ENCODE data around the gene RET.

Gene RET

DNA sequence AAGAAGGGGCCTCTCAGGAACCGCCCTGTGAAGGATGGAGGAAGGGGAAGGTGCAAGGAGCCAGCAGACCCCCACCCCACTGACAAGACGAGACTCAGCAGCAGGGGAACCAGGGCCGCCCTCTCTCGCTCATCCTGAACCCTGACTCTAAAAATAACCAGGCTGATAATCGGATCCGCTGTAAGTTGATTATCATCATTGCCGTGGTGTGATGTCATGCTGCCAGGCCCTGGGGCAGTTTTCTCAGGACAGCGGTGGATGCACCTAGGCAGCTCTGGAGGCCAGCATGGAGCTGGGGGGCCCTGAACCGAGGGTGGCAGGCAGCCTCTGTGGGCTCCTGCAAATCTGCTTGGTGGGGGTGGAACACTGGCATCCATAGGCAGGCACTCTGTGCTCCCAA lies 7.9 kb downstream of the RET start:
- no peak for DNase-seq (ENCODE audit: low spot score)
- Histone ChIP-seq H3K27ac (no peak overlapping the region), H3K4me3 (no peak overlapping the region)
- TF ChIP-seq, protein P1, sequence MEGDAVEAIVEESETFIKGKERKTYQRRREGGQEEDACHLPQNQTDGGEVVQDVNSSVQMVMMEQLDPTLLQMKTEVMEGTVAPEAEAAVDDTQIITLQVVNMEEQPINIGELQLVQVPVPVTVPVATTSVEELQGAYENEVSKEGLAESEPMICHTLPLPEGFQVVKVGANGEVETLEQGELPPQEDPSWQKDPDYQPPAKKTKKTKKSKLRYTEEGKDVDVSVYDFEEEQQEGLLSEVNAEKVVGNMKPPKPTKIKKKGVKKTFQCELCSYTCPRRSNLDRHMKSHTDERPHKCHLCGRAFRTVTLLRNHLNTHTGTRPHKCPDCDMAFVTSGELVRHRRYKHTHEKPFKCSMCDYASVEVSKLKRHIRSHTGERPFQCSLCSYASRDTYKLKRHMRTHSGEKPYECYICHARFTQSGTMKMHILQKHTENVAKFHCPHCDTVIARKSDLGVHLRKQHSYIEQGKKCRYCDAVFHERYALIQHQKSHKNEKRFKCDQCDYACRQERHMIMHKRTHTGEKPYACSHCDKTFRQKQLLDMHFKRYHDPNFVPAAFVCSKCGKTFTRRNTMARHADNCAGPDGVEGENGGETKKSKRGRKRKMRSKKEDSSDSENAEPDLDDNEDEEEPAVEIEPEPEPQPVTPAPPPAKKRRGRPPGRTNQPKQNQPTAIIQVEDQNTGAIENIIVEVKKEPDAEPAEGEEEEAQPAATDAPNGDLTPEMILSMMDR (IDR thresholded peaks at IDR 0.05): no peak

DNA sequence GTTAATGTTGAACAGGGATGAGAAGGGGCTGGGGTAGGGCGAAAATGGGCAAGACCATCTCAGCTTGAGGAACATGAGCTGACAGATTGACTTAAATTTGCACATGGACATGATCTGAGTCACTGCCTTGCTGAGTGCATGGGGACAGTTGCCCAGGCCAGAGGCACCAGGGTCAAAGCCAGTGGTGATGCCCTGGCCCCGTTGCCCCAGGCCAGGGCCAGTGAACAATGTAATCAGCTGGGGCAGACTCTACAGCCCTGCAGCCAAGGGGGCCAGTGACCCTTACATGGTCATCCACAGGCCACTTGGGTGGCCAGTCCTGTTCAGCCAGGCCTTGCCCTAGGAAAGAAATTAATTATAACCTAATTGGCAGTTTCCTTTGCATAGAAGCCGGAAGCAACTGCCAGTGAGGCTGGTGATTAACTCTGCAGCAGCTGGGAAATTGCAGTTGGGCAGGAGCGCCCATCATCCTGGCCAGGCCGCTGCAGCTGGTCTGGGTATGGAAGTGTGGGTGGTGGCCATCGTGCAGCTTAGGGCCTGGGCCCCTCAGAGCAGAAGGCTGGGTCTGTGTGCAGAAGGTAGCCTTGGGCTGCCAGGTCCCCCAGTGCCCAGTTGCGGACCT lies 9.6 kb downstream of the RET start:
- no peak overlapping the region for H3K4me3 ChIP-seq
- DNase-seq (ENCODE audit: low spot score): no peak
- TF ChIP-seq, protein P1 (IDR thresholded peaks at IDR 0.05): no peak
- no peak overlapping the region for H3K27ac ChIP-seq

DNA sequence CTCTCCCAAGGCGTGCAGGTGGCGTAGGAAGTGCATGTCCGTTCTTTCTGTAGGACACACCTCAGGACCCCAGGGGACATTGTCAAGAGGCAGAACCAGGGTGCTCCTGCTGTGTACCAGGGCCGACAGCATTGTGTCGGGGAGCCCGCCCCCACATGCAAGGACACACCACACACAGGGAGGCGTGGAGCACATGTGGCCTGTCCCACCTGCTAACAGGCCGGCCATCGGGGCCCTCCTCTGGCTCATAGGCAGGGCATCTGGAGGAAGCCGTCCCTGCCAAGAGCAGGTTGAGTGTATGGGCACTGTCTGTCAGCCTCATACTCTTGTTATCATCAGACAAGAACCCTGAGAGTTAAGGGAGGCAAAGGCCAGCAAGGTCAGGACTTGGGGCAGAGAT lies 12.7 kb downstream of the RET start:
- Histone ChIP-seq H3K27ac (no peak overlapping the region), H3K4me3 (no peak overlapping the region)
- TF ChIP-seq, protein P1 (IDR thresholded peaks at IDR 0.05): no peak
- DNase-seq (ENCODE audit: low spot score): no peak

GRCh38 chr10:43090188-43090587 lies 13.3 kb downstream of the RET start:
- DNase-seq (ENCODE audit: low spot score): no peak
- TF ChIP-seq, protein P1 (IDR thresholded peaks at IDR 0.05): no peak
- no peak overlapping the region for H3K27ac ChIP-seq
- no peak overlapping the region for H3K4me3 ChIP-seq

DNA sequence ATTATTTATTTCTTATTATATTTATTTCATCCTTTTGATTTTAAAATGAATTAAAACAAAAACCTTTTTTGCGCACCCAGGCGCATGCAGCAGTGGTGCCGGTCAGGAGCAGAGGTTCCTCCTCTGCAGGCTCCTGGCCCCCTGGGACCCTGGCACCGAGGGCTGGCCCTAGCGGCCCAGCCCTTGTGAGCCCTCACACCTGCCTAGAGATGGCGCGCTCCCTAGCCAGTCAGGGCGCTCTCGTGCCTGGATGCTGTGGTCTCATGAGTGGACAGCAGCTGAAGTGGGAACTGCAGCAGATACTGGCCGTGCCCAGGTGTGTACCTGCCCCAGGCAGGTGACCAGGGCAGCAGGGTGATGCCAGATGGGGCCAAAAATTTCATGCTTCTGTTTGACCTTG lies 13.8 kb downstream of the RET start:
- H3K4me3 ChIP-seq: no peak overlapping the region
- TF ChIP-seq, protein P1 (IDR thresholded peaks at IDR 0.05): no peak
- no peak overlapping the region for H3K27ac ChIP-seq
- DNase-seq (ENCODE audit: low spot score): no peak

DNA sequence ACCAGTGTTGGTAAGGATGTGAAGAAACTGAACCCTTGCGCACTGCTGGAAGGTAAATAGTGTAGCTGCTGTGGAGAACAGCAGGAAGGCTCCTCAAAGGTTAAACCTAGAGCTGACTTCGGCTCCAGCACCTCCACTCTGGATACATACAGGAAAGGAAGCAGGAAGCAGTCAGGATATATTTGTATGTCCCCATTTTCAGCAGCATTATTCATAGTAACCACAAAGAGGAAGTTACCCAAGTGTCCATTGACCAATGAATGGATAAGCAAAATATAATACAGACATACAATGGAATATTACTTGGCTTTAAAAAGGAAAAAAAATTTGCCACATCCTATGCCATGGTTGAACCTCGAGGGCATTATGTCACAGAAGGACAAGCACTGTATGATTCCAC lies 15.0 kb downstream of the RET start:
- TF ChIP-seq, protein P1 (IDR thresholded peaks at IDR 0.05): no peak
- H3K4me3 ChIP-seq: no peak overlapping the region
- no peak for DNase-seq (ENCODE audit: low spot score)
- H3K27ac ChIP-seq: no peak overlapping the region

DNA sequence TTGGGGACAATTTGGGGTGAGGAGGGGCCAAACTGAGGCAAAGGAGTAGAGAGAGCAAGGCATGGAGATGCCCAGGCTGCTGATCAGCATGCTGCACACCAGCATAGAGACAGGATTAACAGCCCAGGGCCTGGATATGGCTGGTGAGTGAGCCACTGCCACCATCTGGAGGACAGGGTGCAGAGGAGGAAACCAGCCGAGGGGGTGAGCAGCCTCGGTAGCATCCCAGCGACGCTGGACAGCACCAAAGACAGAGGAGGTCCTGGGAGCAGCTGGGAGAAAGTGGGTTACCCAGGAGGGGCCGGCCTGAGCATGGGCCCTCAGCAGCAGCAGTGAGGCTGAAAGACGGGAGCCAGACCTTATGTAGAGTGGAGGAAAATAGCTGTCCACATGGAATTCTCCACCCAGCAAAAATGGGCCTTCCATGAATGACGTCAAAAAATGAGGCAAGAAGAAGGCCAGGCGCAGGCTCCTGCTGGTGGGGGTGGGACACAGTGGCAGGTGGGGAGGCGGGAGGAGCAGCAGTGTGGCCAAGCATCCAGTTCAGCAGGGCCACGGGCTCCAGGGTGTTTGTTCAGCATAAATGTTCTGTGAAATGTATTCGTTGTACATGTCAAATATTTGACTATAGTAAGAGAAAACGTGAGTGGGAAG lies 16.7 kb downstream of the RET start:
- no peak for DNase-seq (ENCODE audit: low spot score)
- H3K27ac ChIP-seq: no peak overlapping the region
- TF ChIP-seq, protein P1 (IDR thresholded peaks at IDR 0.05): no peak
- no peak overlapping the region for H3K4me3 ChIP-seq

Data from coronary artery (tissue), 2 donors.